Stimulated activated CD8-positive, alpha-beta memory T cell treated with anti-CD3 and anti-CD28 coated beads, Interleukin-4, amount 100 ng/mL, for 48 hours (primary cell): ENCODE measurements around the gene SCPEP1.

Source experiments
- DNase-seq: peaks from one replicate; pipeline ENCODE4 v3.0.0-alpha.2; 2020

The SCPEP1 gene

DNA sequence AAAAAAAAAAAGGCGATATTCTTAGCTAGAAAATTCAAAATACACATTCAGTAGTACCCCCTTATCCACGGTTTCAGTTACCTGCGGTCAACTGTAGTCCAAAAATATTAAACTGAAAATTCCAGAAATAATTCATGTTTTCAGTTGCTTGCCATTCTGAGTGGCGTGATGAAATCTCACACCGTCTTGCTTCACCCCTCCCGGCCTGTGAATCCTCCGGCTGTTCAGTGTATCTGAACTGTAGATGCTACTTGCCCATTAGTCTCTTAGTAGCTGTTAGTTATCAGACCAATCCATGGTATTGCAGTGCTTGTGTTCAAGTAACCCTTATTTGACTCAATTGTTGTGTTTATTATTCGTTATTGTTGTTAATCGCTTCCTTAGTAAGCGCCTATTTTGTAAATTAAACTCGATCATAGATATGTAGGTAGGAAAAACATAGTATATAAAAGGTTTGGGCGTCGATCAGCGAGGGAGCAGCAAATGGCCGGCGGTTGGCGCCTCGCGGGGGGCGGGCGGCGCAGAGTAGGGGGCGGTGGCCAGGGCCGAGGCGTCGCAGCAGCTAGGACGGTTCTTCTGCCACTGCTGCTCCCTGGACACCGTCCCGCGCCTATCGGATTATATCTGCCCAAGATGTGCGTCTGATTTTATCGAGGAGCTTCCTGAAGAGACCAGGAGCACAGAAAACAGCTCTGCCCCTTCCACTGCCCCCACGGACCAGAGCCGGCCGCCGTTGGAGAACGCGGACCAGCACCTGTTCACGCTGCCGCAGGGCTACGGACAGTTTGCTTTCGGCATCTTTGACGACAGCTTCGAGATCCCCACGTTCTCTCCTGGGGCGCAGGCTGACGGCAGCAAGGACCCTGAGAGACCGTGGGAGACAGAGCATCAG is 67.3 kb downstream of the SCPEP1 start:
- no peak for DNase-seq

DNA sequence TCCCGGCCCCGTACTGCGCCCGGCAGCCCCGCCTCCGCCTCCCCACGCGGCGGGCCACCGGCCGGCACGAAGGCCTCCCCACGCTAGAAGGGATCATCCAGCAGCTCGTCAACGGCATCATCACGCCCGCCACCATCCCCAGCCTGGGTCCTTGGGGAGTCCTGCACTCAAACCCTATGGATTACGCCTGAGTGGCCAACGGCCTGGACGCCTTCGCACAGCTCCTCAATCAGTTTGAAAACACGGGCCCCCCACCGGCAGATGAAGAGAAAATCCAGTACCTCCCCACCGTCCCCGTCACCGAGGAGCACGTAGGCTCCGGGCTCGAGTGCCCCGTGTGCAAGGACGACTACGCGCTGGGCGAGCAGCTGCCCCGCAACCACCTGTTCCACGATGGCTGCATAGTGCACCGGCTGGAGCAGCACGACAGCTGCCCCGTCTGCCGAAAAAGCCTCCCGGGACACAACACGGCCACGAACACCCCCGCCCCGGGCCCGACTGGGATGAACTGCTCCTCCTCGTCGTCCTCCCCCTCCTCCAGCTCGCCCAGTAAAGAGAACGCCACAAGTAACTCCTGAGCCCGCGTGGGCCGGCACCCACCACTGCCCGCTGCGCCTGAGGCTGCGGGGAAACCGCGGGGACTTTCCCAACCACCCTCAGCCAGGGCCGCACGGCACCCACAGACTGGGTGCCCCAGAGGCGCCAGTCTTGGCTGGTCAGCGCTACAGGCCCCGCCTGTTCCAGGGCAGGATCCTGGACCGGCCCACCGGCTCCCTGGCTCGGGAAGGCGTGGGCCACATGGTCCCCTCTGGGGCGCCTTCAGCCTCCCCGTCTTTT is 68.2 kb downstream of the SCPEP1 start:
- peak; percentile 44 for DNase-seq

DNA sequence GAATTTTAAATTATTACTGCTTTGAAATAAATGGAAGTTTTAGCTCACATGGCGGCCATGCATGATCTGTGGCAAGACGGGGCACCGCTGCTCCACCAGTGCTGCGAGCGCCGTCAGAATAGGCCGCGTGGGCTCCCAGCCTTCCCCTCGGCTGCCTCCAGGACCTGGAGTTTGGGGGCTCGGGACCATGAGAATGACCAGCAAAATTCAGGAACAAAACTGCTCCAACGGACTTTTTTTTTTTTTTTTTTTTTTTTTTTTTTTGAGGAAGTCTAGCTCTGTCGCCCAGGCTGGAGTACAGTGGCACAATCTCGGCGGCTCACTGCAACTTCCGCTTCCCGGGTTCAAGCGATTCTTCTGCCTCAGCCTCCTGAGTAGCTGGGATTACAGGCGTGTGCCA is 68.8 kb downstream of the SCPEP1 start:
- DNase-seq, result no peak

DNA sequence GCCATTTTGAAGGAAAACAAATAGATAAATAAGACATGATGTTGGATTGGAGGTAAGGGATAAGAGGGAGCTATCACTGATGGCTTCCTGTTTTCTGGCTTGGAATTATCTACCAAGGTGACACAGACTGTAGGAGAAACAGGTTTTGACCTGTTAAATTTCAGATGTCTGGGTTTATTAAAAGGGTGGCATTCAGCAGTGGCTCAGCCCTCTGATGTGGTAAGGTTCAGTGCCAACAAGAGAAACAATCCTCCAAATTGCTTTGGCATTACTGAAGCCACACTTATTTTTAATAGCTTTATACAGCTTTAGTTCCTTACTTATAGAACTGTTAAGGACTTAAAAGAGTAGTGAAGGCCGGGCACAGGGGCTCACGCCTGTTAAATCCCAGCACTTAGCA is 70.2 kb downstream of the SCPEP1 start:
- DNase-seq, result no peak

DNA sequence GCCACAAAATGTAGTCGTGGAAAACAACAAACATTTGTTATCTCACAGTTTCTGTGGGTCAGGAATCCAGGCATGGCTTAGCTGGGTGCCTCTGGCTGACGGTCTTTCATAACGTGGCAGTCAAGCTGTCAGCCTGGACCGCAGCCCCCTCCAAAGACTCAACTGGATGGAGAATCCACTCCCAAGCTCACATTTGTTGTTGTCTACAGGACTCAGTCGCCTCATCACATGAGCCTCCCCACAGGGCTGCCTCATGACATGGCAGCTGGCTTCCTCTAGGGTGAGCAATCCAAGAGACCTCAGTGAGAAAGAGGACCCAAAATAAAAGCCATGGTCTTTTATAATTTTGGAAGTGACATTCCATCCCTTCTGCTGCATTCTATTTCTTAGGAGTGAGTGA is 72.4 kb downstream of the SCPEP1 start:
- no peak for DNase-seq

DNA sequence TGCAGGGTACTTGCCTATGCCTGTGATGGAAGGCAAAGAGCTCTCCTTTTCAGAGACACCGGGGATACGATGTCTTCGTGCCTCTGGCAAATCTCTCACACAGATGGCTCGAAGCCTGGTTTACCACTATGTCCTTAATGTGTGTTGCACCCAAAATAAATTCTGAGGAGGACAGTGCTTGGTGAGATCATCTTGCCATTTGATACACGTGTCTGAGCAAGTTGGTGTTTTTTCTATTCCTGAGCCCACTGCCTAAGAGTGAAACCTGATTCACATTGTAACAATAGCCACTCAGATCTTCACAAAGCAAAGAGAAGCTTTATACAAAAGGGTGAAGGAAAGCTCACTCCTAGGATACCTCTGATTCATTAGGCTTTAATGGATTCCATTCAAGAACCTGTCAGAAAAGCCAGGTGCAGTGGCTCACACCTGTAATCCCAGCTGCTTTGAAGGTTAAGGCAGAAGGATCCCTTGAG is 74.0 kb downstream of the SCPEP1 start:
- DNase-seq, result no peak
